Aorta (tissue), 5 donors: ENCODE data around the gene GPR82. TPM values are rescaled to one million over a fixed set of nuclear protein-coding genes. Genes with fewer than 3 reads are reported as not detected.

ENCODE experiments used
- ATAC-seq: fragments of 200-7000 bp; cut with Tn5 transposase; one replicate; pipeline ENCODE4 v1.9.1; 2022; ENCODE audit warnings: moderate library complexity; ENCODE audit not compliant: low FRiP score
- DNase-seq, 2 donors: peaks; one replicate each; pipeline ENCODE4 v3.0.0-alpha.2; 2020
- H3K27ac ChIP-seq, 2 donors: one replicate each; pipeline ENCODE4 v1.5.1; 2013; ENCODE audit warnings: low read length in 2 of 2, mild to moderate bottlenecking in 2 of 2, moderate library complexity in 2 of 2, control low read depth in 1 of 2, inconsistent platforms in 1 of 2, low read depth in 1 of 2
- H3K27me3 ChIP-seq, 2 donors: one replicate each; pipeline ENCODE4 v1.6.1; 2013; ENCODE audit warnings: control low read depth in 1 of 2, low read length in 1 of 2, mild to moderate bottlenecking in 1 of 2, moderate library complexity in 1 of 2; ENCODE audit not compliant: insufficient read depth in 2 of 2, control insufficient read depth in 1 of 2
- H3K36me3 ChIP-seq, 2 donors: one replicate each; pipeline ENCODE4 v1.6.1; 2013; ENCODE audit warnings: control low read depth in 1 of 2, low read length in 1 of 2, mild to moderate bottlenecking in 1 of 2; ENCODE audit not compliant: insufficient read depth in 2 of 2, control insufficient read depth in 1 of 2
- H3K4me1 ChIP-seq, 2 donors: one replicate each; pipeline ENCODE4 v1.6.1; 2013; ENCODE audit warnings: low read length in 2 of 2, control low read depth in 1 of 2, mild to moderate bottlenecking in 1 of 2, moderate library complexity in 1 of 2; ENCODE audit not compliant: insufficient read depth in 2 of 2, control insufficient read depth in 1 of 2
- H3K4me3 ChIP-seq, 2 donors: one replicate each; pipeline ENCODE4 v1.5.1; 2013; ENCODE audit warnings: low read length in 2 of 2, control low read depth in 1 of 2, mild to moderate bottlenecking in 1 of 2
- H3K9me3 ChIP-seq: one replicate; pipeline ENCODE4 v1.6.1; 2013; ENCODE audit warnings: mild to moderate bottlenecking, low read length; ENCODE audit not compliant: control insufficient read depth
- WGBS, 2 donors: extraction: QIAGEN DNeasy Blood & Tissue Kit; methylation state at CpG; one replicate each; pipeline ENCODE4 v1.1.7; 2013; 5-methylcytosine and 5-hydroxymethylcytosine counted together
- intact Hi-C, 2 donors: fragments of 100-400 bp; cut with DNase I; formaldehyde crosslinking; loops; one replicate each; pipeline versions ENCODE4 v1.14.2 to v1.15.0; 2022
- polyA plus RNA-seq, 2 donors: library from polyadenylated mRNA; stranded (reverse); fragments of 200-250 nt; gene quantifications; one replicate each; pipeline ENCODE4 v1.2.3, GENCODE V29; 2013
- total RNA-seq, 2 donors: library from RNA; stranded (reverse); fragmentation: NEBNext Ultra II Directional; extraction: Animal tissue kit (Norgen Biotek cat#: 25700); gene quantifications; one replicate each; pipeline ENCODE4 v1.2.1, GENCODE V29; 2021
- donor health status: healthy with polysubstance abuse.
- donor health status: Bipolar disorder and iron deficiency.
- donor health status: DM: no; HTN: no; CAD: no.
- donor health status: DM: no; HTN: no; CAD: no.
- donor health status: DM: yes; HTN: yes; CAD: no.

GPR82 gene
- total and polyA plus RNA-seq, 4 donors, result 0.20 to 0.88 (median 0.37) TPM

GRCh38 chrX:41758401-41758800, 34.4 kb downstream of the GPR82 start:
- whole genome bisulfite sequencing, 2 donors, result 79 to 97% methylated on average over 2 of the region's 2 CpGs
- H3K27me3 ChIP-seq, result no peaks in the 10 kb centered on the region
- ATAC-seq (no peak), DNase-seq (no peak)
- H3K36me3 ChIP-seq, result no peaks in the 10 kb centered on the region
- intact Hi-C loops, result no loop called here
- H3K9me3 ChIP-seq, result no peaks in the 10 kb centered on the region
- no peak overlapping the region for H3K27ac ChIP-seq
- no peaks in the 10 kb centered on the region for H3K4me1 ChIP-seq
- H3K4me3 ChIP-seq, result no peak overlapping the region

GRCh38 chrX:41759817-41760216, 35.8 kb downstream of the GPR82 start:
- H3K4me3 ChIP-seq, result no peak overlapping the region
- ATAC-seq (no peak), DNase-seq (no peak)
- no peaks in the 10 kb centered on the region for H3K9me3 ChIP-seq
- 37 to 49% methylated on average over 3 of the region's 3 CpGs for WGBS, 2 donors
- no peaks in the 10 kb centered on the region for H3K27me3 ChIP-seq
- H3K27ac ChIP-seq, result no peak overlapping the region
- no peaks in the 10 kb centered on the region for H3K36me3 ChIP-seq
- H3K4me1 ChIP-seq, result no peaks in the 10 kb centered on the region
- intact Hi-C loops, result loop anchor here in 1 of 2 donors (5.0 kb wide), 1 partner anchor 203 kb away; no protein-coding TSS in a partner anchor

GRCh38 chrX:41761169-41761568, 37.2 kb downstream of the GPR82 start:
- H3K4me1 ChIP-seq, result no peaks in the 10 kb centered on the region
- no peaks in the 10 kb centered on the region for H3K36me3 ChIP-seq
- no peaks in the 10 kb centered on the region for H3K9me3 ChIP-seq
- intact Hi-C loops, result loop anchor here in 1 of 2 donors (5.0 kb wide), 1 partner anchor 204 kb away; no protein-coding TSS in a partner anchor
- no peaks in the 10 kb centered on the region for H3K27me3 ChIP-seq
- H3K4me3 ChIP-seq, result no peak overlapping the region
- no peak overlapping the region for H3K27ac ChIP-seq
- ATAC-seq (no peak), DNase-seq (no peak)
- WGBS, 2 donors, result 43 to 61% methylated on average over 3 of the region's 3 CpGs

- DNase-seq (no peak), ATAC-seq (no peak)
- H3K4me1 ChIP-seq, result no peaks in the 10 kb centered on the region
- no peaks in the 10 kb centered on the region for H3K36me3 ChIP-seq
- intact Hi-C loops, result loop anchor here in 1 of 2 donors (5.0 kb wide), 1 partner anchor 204 kb away; no protein-coding TSS in a partner anchor
- no peak overlapping the region for H3K4me3 ChIP-seq
- no peaks in the 10 kb centered on the region for H3K27me3 ChIP-seq
- H3K27ac ChIP-seq, result no peak overlapping the region
- H3K9me3 ChIP-seq, result no peaks in the 10 kb centered on the region
Measured at GRCh38 chrX:41761702-41762101, 37.7 kb downstream of the GPR82 start.

GRCh38 chrX:41779030-41779564, 55.1 kb downstream of the GPR82 start:
- intact Hi-C loops, result no loop called here
- Histone ChIP-seq H3K9me3 (no peaks in the 10 kb centered on the region), H3K27me3 (no peaks in the 10 kb centered on the region), H3K36me3 (no peaks in the 10 kb centered on the region), H3K4me1 (no peaks in the 10 kb centered on the region), H3K4me3 (no peak overlapping the region), H3K27ac (no peak overlapping the region)
- WGBS, 2 donors, result 3 to 20% methylated on average over 1 of the region's 1 CpG
- no peak for DNase-seq
- no peak for ATAC-seq

Other genes starting within 250 kb of the GPR82 start
- gene GPR34, start 35.2 kb upstream of the GPR82 start, total RNA-seq, result 10 to 100 TPM; 18.3 to 22.7 TPM
- gene GPR34, start 35.2 kb upstream of the GPR82 start, polyA plus RNA-seq, result 10 to 100 TPM in 1 of 2 donors, 1 to 10 TPM in 1; 4.4 to 36.2 TPM
- 10 to 100 TPM; 41.1 to 51.1 TPM for gene CASK, start 199.4 kb downstream of the GPR82 start, total RNA-seq
- 10 to 100 TPM; 10.6 to 10.9 TPM for gene CASK, start 199.4 kb downstream of the GPR82 start, polyA plus RNA-seq